ENCODE results near the gene TGDS. TPM values are rescaled to one million over a fixed set of nuclear protein-coding genes. Genes with fewer than 3 reads are reported as not detected.

The TGDS gene
- total RNA-seq, 2 donors from 2014 or later = 11.2 to 17.4 TPM

GRCh38 chr13:94599877-94600276 lies 3.9 kb upstream of the TGDS start:
- peaks cover 4 to 7% of the 10 kb centered on the region in 2 donors for H3K4me1 ChIP-seq (ENCODE audit: control insufficient read depth in 1 of 2, low read depth in 2 of 2)
- no peak for TF ChIP-seq CTCF (IDR thresholded peaks at IDR 0.05)

GRCh38 chr13:94598281-94598680 lies 2.3 kb upstream of the TGDS start:
- TF ChIP-seq CTCF (IDR thresholded peaks at IDR 0.05) = no peak
- no peak for ATAC-seq (ENCODE audit: insufficient number of reproducible peaks, low FRiP score, low read depth)

More at GRCh38 chr13:94599877-94600276, 3.9 kb upstream of the TGDS start:
- Histone ChIP-seq H3K4me3 (no peak overlapping the region), H3K27ac (no peak overlapping the region), H3K27me3 (replicated peaks; ENCODE audit: insufficient read depth) (no peaks in the 10 kb centered on the region), H3K36me3 (no peaks in the 10 kb centered on the region), H3K9me3 (no peaks in the 10 kb centered on the region)
- DNase-seq (ENCODE audit: low spot score) = no peak
- ATAC-seq (ENCODE audit: insufficient number of reproducible peaks, low FRiP score, low read depth) = no peak

GRCh38 chr13:94596575-94596971 lies 621 bp upstream of the TGDS start:
- H3K27ac ChIP-seq = peak overlapping the region in 1 of 2 donors; percentile 58
- H3K9me3 ChIP-seq = no peaks in the 10 kb centered on the region
- H3K4me1 ChIP-seq (ENCODE audit: control insufficient read depth in 1 of 2, low read depth in 2 of 2) = peaks cover 8 to 17% of the 10 kb centered on the region in 2 donors
- H3K4me3 ChIP-seq = peak overlapping the region; percentile 83
- H3K27me3 ChIP-seq (replicated peaks; ENCODE audit: insufficient read depth) = no peaks in the 10 kb centered on the region
- TF ChIP-seq CTCF (IDR thresholded peaks at IDR 0.05) = no peak
- no peak for DNase-seq (ENCODE audit: low spot score)
- H3K36me3 ChIP-seq = peaks cover 6% of the 10 kb centered on the region
- no peak for ATAC-seq (ENCODE audit: insufficient number of reproducible peaks, low FRiP score, low read depth)

More at GRCh38 chr13:94598281-94598680, 2.3 kb upstream of the TGDS start:
- no peaks in the 10 kb centered on the region for H3K27me3 ChIP-seq (replicated peaks; ENCODE audit: insufficient read depth)
- H3K4me1 ChIP-seq (ENCODE audit: control insufficient read depth in 1 of 2, low read depth in 2 of 2) = peaks cover 12 to 17% of the 10 kb centered on the region in 2 donors
- H3K9me3 ChIP-seq = no peaks in the 10 kb centered on the region
- H3K4me3 ChIP-seq = no peak overlapping the region
- no peak for DNase-seq (ENCODE audit: low spot score)
- no peak overlapping the region for H3K27ac ChIP-seq
- no peaks in the 10 kb centered on the region for H3K36me3 ChIP-seq

GRCh38 chr13:94595001-94595949 lies 677 bp downstream of the TGDS start:
- Histone ChIP-seq H3K9me3 (no peaks in the 10 kb centered on the region), H3K27me3 (replicated peaks; ENCODE audit: insufficient read depth) (no peaks in the 10 kb centered on the region), H3K4me1 (ENCODE audit: control insufficient read depth in 1 of 2, low read depth in 2 of 2) (peaks cover 8 to 17% of the 10 kb centered on the region in 2 donors), H3K4me3 (peak overlapping the region; percentile 83), H3K36me3 (peaks cover 6% of the 10 kb centered on the region), H3K27ac (peak overlapping the region; percentile 27 to 58)
- ATAC-seq (ENCODE audit: insufficient number of reproducible peaks, low FRiP score, low read depth) = no peak
- DNase-seq (ENCODE audit: low spot score) = no peak
- no peak for TF ChIP-seq CTCF (IDR thresholded peaks at IDR 0.05)

GRCh38 chr13:94590744-94591143 lies 5.2 kb downstream of the TGDS start:
- ATAC-seq (ENCODE audit: insufficient number of reproducible peaks, low FRiP score, low read depth) (no peak), DNase-seq (ENCODE audit: low spot score) (no peak)
- Histone ChIP-seq H3K4me1 (ENCODE audit: control insufficient read depth in 1 of 2, low read depth in 2 of 2) (peaks cover 8 to 17% of the 10 kb centered on the region in 2 donors), H3K27me3 (replicated peaks; ENCODE audit: insufficient read depth) (no peaks in the 10 kb centered on the region), H3K4me3 (no peak overlapping the region), H3K36me3 (peaks cover 6% of the 10 kb centered on the region), H3K27ac (no peak overlapping the region), H3K9me3 (no peaks in the 10 kb centered on the region)
- no peak for TF ChIP-seq CTCF (IDR thresholded peaks at IDR 0.05)
